ENCODE measurements around the gene PVALB. TPM values are rescaled to one million over a fixed set of nuclear protein-coding genes. Genes with fewer than 3 reads are reported as not detected.
A peak's percentile ranks its signal among the peaks of the same experiment; 100 is the strongest.
"Not testable (repeated sequence)": the region's sequence is repeated elsewhere in the genome, so short reads cannot be mapped to it uniquely, and the experiment has no call there.

The PVALB gene
- total RNA-seq, 1 donor, result not detected

DNA sequence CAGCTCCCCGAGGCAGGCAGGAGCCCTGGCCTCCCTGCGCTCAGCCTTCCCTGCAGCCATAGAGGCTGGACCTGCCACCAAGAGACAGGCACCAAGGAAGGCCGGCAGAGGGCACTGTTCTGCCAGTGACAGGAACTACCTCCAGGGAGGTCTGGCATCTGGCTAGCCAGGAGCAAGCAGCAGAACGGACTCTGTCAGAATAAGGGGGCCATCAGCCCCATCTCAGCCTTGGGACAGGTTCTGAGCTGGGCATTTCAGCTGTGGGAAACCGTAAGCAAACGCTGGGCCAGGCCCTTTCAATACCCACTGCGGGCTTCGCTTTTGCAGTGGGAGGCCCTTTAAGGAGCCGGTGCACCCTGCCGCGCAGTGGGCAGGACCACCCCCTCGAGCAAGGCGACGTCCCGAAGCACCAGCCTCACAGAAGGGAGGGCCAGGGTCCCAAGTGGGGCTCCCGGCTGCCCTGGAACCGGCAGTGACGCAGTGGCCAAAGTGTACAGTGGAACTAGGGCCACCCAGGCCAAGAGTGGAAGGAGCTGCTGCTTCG lies 59.1 kb downstream of the PVALB start:
- no peak overlapping the region for H3K4me2 ChIP-seq (ENCODE audit: insufficient read depth, low read length)
- DNase-seq (ENCODE audit: insufficient read length, low spot score, missing footprints), result peak; percentile 95
- peaks cover 2% of the 10 kb centered on the region for H3K36me3 ChIP-seq (ENCODE audit: insufficient read depth, low read length)
- H3K4me3 ChIP-seq (ENCODE audit: insufficient read depth, low read length), result no peak overlapping the region
- H3K4me1 ChIP-seq (ENCODE audit: insufficient read depth, low read length), result no peaks in the 10 kb centered on the region
- no peaks in the 10 kb centered on the region for H3K9me3 ChIP-seq (ENCODE audit: low read depth, low read length)
- TF ChIP-seq CTCF (IDR thresholded peaks at IDR 0.05; ENCODE audit: extremely low read depth, low read depth, low read length), result peak; percentile 81
- no peak overlapping the region for H3K27ac ChIP-seq (ENCODE audit: low read depth, low read length)
- H2AFZ ChIP-seq (ENCODE audit: low read length), result no peak overlapping the region
- H3K79me2 ChIP-seq (ENCODE audit: insufficient read depth, low read length), result no peaks in the 10 kb centered on the region
- peaks cover 17% of the 10 kb centered on the region for H3K27me3 ChIP-seq (ENCODE audit: insufficient read depth, low read length)
- peaks cover 3% of the 10 kb centered on the region for H4K20me1 ChIP-seq (ENCODE audit: insufficient read depth, low read length)

GRCh38 chr22:36756746-36757655 lies 59.8 kb downstream of the PVALB start:
- no peak for TF ChIP-seq CTCF (IDR thresholded peaks at IDR 0.05; ENCODE audit: extremely low read depth, low read depth, low read length)
- no peak overlapping the region for H2AFZ ChIP-seq (ENCODE audit: low read length)
- H3K27ac ChIP-seq (ENCODE audit: low read depth, low read length), result no peak overlapping the region
- no peak for DNase-seq (ENCODE audit: insufficient read length, low spot score, missing footprints)
- no peaks in the 10 kb centered on the region for H3K4me1 ChIP-seq (ENCODE audit: insufficient read depth, low read length)
- H4K20me1 ChIP-seq (ENCODE audit: insufficient read depth, low read length), result peaks cover 3% of the 10 kb centered on the region
- peaks cover 22% of the 10 kb centered on the region for H3K27me3 ChIP-seq (ENCODE audit: insufficient read depth, low read length)
- H3K9me3 ChIP-seq (ENCODE audit: low read depth, low read length), result no peaks in the 10 kb centered on the region
- no peaks in the 10 kb centered on the region for H3K79me2 ChIP-seq (ENCODE audit: insufficient read depth, low read length)
- H3K4me3 ChIP-seq (ENCODE audit: insufficient read depth, low read length), result no peak overlapping the region
- no peaks in the 10 kb centered on the region for H3K36me3 ChIP-seq (ENCODE audit: insufficient read depth, low read length)
- no peak overlapping the region for H3K4me2 ChIP-seq (ENCODE audit: insufficient read depth, low read length)

DNA sequence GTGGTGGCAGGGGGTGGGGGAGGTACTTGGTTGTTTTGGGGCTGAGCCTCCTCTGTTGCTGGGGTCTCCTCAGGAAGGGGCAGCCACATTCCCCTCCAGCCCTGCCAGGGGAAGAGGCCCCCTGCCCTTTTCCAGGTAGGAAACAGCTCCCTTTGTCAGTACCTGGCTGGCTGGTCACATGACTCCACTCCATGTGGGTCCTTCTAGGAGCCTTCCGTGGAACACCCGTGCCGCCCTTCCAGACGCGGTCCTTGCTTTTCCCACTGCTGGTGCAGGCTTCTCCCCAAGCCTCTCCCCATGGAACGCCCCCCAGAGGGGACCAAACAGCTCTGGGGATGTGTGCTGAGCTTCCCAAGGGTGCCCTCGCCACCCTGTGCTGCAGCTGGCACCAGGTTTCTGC lies 60.8 kb downstream of the PVALB start:
- H3K27me3 ChIP-seq (ENCODE audit: insufficient read depth, low read length), result peaks cover 22% of the 10 kb centered on the region
- H3K27ac ChIP-seq (ENCODE audit: low read depth, low read length), result no peak overlapping the region
- no peaks in the 10 kb centered on the region for H3K79me2 ChIP-seq (ENCODE audit: insufficient read depth, low read length)
- no peak overlapping the region for H3K4me3 ChIP-seq (ENCODE audit: insufficient read depth, low read length)
- no peak for DNase-seq (ENCODE audit: insufficient read length, low spot score, missing footprints)
- no peak for TF ChIP-seq CTCF (IDR thresholded peaks at IDR 0.05; ENCODE audit: extremely low read depth, low read depth, low read length)
- H2AFZ ChIP-seq (ENCODE audit: low read length), result no peak overlapping the region
- no peaks in the 10 kb centered on the region for H3K9me3 ChIP-seq (ENCODE audit: low read depth, low read length)
- H3K4me1 ChIP-seq (ENCODE audit: insufficient read depth, low read length), result no peaks in the 10 kb centered on the region
- no peak overlapping the region for H3K4me2 ChIP-seq (ENCODE audit: insufficient read depth, low read length)
- H3K36me3 ChIP-seq (ENCODE audit: insufficient read depth, low read length), result no peaks in the 10 kb centered on the region
- peaks cover 3% of the 10 kb centered on the region for H4K20me1 ChIP-seq (ENCODE audit: insufficient read depth, low read length)

GRCh38 chr22:36755316-36755715 lies 61.5 kb downstream of the PVALB start:
- no peak overlapping the region for H3K4me2 ChIP-seq (ENCODE audit: insufficient read depth, low read length)
- no peaks in the 10 kb centered on the region for H3K36me3 ChIP-seq (ENCODE audit: insufficient read depth, low read length)
- H3K79me2 ChIP-seq (ENCODE audit: insufficient read depth, low read length), result no peaks in the 10 kb centered on the region
- no peak overlapping the region for H3K27ac ChIP-seq (ENCODE audit: low read depth, low read length)
- no peaks in the 10 kb centered on the region for H3K4me1 ChIP-seq (ENCODE audit: insufficient read depth, low read length)
- no peak overlapping the region for H2AFZ ChIP-seq (ENCODE audit: low read length)
- TF ChIP-seq CTCF (IDR thresholded peaks at IDR 0.05; ENCODE audit: extremely low read depth, low read depth, low read length), result no peak
- DNase-seq (ENCODE audit: insufficient read length, low spot score, missing footprints), result no peak
- peaks cover 22% of the 10 kb centered on the region for H3K27me3 ChIP-seq (ENCODE audit: insufficient read depth, low read length)
- H4K20me1 ChIP-seq (ENCODE audit: insufficient read depth, low read length), result peaks cover 3% of the 10 kb centered on the region
- H3K9me3 ChIP-seq (ENCODE audit: low read depth, low read length), result no peaks in the 10 kb centered on the region
- no peak overlapping the region for H3K4me3 ChIP-seq (ENCODE audit: insufficient read depth, low read length)

- not testable (repeated sequence) for H3K4me2 ChIP-seq (ENCODE audit: insufficient read depth, low read length); DNase-seq (ENCODE audit: insufficient read length, low spot score, missing footprints); H3K79me2 ChIP-seq (ENCODE audit: insufficient read depth, low read length); H3K36me3 ChIP-seq (ENCODE audit: insufficient read depth, low read length); H3K9me3 ChIP-seq (ENCODE audit: low read depth, low read length); H2AFZ ChIP-seq (ENCODE audit: low read length); H4K20me1 ChIP-seq (ENCODE audit: insufficient read depth, low read length); H3K4me3 ChIP-seq (ENCODE audit: insufficient read depth, low read length); H3K4me1 ChIP-seq (ENCODE audit: insufficient read depth, low read length); H3K27ac ChIP-seq (ENCODE audit: low read depth, low read length)
- peaks cover 22% of the 10 kb centered on the region for H3K27me3 ChIP-seq (ENCODE audit: insufficient read depth, low read length)
Observed at GRCh38 chr22:36754881-36755280, 62.0 kb downstream of the PVALB start.

Data from osteoblast (primary cell).